GM21367 (cell line): Measurements from ENCODE around the gene ICE1.
A peak's percentile ranks its signal among the peaks of the same experiment; 100 is the strongest.
"Not testable (repeated sequence)": the region's sequence is repeated elsewhere in the genome, so short reads cannot be mapped to it uniquely, and the experiment has no call there.

Experiments used
- ATAC-seq: cut with Tn5 transposase; IDR thresholded peaks from one replicate; pipeline ENCODE4 v1.9.1; 2021; ENCODE audit not compliant: unreplicated experiment

Gene ICE1

GRCh38 chr5:5421961-5422818 lies at the start of gene ICE1:
ICE1 (plus strand) TSS chr5:5422677; CDS start chr5:5422916, 239 bp downstream.
- peak; percentile 79 for ATAC-seq

GRCh38 chr5:5372930-5373329 lies 49.5 kb upstream of the ICE1 start:
- ATAC-seq = no peak

GRCh38 chr5:5373351-5373989 lies 49.0 kb upstream of the ICE1 start:
- ATAC-seq = no peak

DNA sequence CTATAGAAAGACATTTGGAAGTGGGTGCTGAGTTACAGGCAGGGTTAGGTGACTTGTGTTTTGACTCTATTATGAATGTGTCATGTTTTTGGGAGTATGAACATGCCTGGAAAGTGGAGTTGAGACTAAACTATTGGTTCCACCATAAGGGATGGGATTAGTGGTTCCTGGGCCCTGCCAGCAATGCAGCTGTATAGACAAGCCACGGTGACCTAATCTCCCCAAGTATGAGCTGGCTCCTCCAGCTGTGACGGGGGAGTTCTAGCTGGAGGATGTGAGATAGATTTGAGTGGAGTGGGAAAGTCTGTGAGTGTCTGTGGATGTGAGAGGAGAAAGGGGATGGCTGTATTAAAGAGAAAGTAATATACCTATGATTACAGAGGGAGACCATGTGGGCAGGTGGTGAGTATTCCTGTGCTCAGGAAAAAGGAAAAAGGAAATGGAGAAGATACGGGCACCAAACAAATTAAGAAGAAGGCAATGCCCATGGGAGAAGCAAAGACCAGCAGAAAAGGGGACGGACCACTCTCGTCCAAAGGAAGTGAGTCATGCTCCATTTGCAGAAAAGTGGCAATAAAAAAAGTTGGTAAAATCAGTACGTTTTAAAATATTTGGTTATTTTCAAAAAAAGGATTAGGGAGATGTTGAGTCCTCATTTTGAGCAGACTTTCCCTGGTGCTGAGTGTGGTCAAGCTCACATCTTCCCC lies 48.3 kb upstream of the ICE1 start:
- ATAC-seq = no peak

DNA sequence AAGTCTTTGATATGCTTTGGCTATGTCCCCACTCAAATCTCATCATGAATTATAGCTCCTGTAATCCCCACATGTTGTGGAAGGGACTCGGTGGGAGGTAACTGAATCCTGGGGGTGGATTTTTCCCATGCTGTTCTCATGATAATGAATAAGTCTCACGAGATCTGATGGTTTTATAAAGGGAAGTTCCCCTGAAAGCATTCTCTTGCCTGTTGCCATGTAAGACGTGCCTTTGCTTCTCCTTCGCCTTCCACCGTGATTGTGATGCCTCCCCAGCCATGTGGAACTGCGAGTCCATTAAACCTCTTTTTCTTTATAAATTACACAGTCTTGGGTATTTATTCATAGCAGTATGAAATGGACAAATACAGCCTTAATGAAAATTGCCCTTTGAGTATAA lies 44.7 kb upstream of the ICE1 start:
- ATAC-seq = no peak

DNA sequence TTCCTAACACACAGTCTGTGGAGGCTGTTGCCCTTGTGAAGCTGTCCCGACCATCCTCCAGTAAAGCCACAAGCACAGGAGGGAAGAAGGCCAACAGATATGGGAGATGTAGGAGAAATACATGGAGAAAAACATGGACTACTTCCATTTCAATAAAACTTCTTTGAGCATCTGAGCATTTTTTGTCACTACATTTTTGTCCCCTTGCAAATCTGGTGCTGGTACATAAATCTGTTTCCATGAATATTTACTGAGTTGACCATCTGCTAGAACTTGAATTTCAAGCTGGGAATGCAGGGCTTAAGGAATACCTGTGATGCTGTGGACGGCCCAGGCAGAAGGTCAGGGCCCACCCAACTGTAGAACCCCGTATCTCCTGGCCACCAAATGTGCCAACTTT lies 43.9 kb upstream of the ICE1 start:
- no peak for ATAC-seq

- ATAC-seq = no peak
These were observed 42.2 kb upstream of the ICE1 start for GRCh38 chr5:5380298-5380697.

GRCh38 chr5:5381310-5381913 lies 41.1 kb upstream of the ICE1 start:
- ATAC-seq = no peak

DNA sequence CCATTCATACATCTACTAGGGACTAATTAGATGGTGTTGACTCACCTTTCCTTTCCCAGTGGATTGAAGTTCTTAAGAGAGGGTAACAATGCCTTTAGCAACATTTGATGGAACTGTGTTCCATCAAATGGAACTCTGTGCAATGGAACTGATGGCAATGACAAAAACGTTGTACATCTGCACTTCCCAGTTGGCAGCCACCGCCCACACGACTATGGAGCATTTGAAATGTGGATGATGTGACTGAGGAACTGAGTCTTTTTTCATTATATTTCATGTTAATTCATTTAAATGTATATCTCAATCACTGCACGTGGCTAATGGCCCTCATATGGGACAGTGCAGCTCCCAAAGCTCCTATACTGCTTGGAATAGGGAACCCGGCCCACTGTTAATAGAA lies 39.0 kb upstream of the ICE1 start:
- ATAC-seq = no peak

GRCh38 chr5:5384660-5385330 lies 37.7 kb upstream of the ICE1 start:
- no peak for ATAC-seq

DNA sequence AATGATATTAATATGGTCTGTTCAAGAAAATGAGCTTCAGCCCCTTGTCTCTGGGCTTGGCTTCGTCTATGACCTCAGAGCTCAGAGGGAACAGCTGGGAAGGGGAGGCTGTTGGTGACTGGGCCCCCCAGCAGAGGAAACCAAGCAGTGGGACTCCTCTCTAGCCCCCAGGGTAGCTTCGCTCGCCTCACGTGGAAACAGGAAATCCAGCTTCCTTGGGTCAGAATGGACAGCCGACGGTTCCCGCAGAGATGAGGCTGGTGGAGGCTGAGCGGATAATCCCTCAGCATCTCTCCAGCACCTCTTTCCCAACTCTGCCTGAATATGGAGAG lies 37.2 kb upstream of the ICE1 start:
- ATAC-seq = no peak

DNA sequence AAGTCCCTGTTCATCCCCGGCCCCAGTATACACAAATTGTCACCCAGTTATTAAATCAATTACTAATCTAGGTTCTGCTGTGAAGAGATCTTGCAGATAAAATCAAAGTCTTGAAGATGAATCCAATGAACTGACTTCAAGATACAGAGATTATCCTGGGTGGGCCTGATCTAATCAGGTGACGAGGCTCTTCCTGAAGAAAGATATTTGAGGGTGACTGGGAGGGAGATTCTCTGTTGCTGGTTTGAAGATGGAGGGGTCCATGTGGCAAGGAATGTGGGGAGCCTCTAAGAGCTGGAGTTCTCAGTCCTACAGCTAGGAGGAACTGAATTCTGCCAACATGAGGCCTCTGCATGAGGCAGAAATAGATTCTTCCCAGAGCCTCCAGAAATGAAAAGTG lies 36.1 kb upstream of the ICE1 start:
- no peak for ATAC-seq

DNA sequence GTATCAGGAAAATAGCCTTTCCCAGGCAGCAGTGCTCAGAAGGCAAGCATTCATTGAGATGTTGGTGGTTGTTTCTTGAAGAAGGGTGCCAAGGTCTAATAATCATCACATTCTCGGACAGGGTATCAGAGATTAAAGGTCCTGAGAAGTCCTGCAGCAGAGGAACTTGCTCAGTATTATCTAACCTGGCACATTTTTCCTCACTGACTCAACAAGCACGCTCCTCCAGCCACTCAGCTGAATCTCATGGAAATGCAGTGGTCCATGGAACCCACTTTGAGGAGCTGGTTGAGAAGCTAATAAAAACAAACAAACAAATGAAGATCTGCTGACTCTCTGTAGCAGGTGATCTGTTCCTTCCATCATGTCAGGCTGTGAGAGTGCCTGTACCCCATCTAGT lies 35.3 kb upstream of the ICE1 start:
- no peak for ATAC-seq

DNA sequence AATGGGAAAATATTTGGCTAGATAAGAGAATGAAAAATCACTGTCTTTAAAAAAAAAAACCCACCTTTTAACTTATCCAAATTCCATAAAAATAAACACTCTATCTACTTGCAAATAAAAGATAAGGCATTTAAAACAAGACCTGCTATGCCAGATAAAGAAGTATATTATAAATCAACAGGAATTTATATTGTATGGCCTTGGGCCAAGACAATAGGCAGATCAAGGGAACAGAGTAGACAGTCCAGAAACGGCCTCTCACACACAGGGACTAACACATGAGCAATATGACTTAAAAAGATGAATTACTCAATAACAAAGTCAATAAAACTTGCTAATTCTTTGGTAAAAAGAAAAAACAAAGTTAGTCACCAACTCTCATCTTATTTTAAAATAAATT lies 34.7 kb upstream of the ICE1 start:
- no peak for ATAC-seq

GRCh38 chr5:5390121-5390869 lies 32.2 kb upstream of the ICE1 start:
- not testable (repeated sequence) for ATAC-seq

- ATAC-seq = not testable (repeated sequence)
These were observed 30.0 kb upstream of the ICE1 start for GRCh38 chr5:5392504-5392903.

- not testable (repeated sequence) for ATAC-seq
These were observed 28.0 kb upstream of the ICE1 start for GRCh38 chr5:5394384-5394986.

DNA sequence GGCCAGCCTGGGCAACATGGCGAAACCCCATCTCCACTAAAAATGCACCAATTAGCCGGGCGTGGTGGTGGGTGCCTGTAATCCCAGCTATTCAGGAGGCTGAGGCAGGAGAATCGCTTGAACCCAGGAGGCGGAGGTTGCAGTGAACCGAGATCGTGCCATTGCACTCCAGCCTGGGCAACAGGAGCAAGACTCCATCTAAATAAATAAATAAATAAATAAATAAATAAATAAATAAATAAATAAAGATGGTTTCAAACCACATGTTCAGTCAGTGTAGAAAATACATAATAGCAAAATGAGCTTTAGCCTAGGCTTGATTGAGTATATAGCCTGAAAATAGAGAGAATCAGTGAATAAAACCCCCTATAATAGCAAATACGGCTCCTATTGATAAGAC lies 27.4 kb upstream of the ICE1 start:
- ATAC-seq = not testable (repeated sequence)

GRCh38 chr5:5398071-5398470 lies 24.4 kb upstream of the ICE1 start:
- ATAC-seq = no peak

- no peak for ATAC-seq
These were observed 21.4 kb upstream of the ICE1 start for GRCh38 chr5:5401095-5401494.
